KG1 (cell line): ENCODE data around the gene ANKRD31.

Source experiments
- DNase-seq: peaks from one replicate; lab custom pipeline; 2025; lab: John Stamatoyannopoulos, UW

ANKRD31 gene

DNA sequence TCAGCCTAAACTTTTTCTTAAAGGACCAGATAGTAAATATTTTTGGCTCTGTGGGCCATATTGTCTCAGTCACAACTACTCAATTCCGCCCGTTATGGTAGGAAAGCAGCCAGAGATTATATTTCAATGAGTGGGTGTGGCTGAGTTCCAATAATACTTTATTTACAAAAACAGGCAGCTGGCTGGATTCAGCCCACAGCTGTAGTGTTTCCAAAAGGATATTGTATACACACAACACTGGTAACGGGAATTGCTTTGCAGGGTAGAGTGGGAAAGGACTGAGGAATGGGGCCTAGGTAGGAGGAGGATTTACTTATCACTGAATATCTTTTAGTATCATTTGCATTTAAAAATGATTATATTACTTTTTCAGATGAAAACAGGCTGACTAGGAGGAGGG, 205.3 kb downstream of the ANKRD31 start:
- no peak for DNase-seq

DNA sequence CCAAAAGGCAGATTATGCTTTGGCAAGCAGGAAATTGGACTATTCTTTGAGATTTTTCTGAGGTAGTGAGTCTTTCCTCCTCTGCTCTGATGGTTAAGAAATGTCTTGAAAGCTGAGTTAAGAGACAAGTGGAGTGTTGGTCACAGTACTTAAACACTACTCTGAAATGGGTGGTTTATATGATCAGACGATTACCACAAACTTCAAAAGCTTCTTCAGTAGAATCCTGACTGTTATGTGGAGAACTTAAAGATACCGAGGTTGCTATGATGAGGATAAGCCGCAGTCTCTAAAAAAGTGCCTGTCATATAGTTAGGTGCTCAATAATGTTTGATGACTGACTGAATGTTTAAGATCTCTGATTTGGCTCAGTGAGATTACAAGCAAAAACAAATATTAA, 208.6 kb downstream of the ANKRD31 start:
- no peak for DNase-seq

- no peak for DNase-seq
These were observed 213.1 kb downstream of the ANKRD31 start for GRCh38 chr5:75023368-75024159.

- no peak for DNase-seq
These were observed 214.9 kb downstream of the ANKRD31 start for GRCh38 chr5:75021800-75022199.

DNA sequence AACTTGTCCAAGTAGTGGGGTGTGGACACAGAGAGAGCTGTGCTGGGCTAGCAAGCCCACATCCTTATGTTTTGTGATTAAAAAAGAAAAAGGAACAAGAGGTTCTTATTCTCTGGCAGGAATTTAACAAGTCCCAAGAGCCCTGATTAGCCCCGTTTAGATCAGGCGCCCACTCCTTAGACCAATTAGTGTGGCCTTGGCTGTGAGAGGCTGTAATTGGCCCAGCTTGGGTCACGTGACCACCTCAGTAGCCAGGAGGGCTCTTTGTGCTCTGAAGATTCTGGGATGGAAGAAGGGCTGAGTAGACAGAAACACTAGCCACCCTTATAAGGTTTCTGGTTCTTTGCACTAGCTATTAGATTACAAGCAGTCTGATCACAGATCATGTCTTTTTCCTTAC, 215.5 kb downstream of the ANKRD31 start:
- no peak for DNase-seq

DNA sequence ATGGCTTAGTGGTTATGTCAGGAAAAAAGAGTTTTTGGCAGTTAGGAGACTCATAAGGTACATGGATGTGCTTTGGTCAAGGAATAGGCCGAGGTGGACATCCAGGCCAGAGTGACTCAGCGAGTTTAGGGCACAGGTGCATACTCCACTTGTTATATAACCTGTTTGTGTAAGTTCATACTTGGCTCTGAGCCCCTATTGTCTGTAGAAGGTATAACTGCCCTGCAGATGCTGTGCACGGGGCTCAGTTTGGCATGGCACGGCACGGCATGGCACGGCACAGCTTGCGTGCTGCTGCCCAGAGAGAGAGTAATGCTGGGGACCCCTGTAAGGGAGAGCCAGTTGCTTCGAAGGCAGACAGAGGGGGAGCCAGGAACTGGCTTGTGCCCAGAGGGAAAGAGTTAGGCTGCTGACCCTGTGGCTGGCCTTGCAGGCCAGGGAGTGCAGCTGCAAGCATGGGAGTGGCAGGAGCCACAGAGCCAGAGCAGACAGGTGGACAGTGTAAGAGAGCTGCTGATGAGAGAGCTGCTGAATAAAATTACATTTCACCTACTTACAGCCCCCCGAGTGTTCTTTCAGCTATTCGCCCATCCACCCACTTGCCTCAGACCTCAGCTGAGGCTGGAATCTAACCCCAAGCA, 216.5 kb downstream of the ANKRD31 start:
- DNase-seq = no peak

- no peak for DNase-seq
These were observed 217.7 kb downstream of the ANKRD31 start for GRCh38 chr5:75018805-75019587.
